Measurements from ENCODE around the gene SNX8.
A peak's percentile ranks its signal among the peaks of the same experiment; 100 is the strongest.
"Not testable (repeated sequence)": the region's sequence is repeated elsewhere in the genome, so short reads cannot be mapped to it uniquely, and the experiment has no call there.

The SNX8 gene

GRCh38 chr7:2314209-2314955 is at the start of gene SNX8:
Gene SNX8 (minus strand): TSS chr7:2314441. CDS start chr7:2314421, 20 bp downstream.
- no peak for DNase-seq (ENCODE audit: low read depth, low spot score)

GRCh38 chr7:2362385-2363088 is 48.3 kb upstream of the SNX8 start:
- no peak for DNase-seq (ENCODE audit: low read depth, low spot score)

GRCh38 chr7:2360796-2361195 is 46.6 kb upstream of the SNX8 start:
- DNase-seq (ENCODE audit: low read depth, low spot score): no peak

GRCh38 chr7:2359610-2360009 is 45.4 kb upstream of the SNX8 start:
- no peak for DNase-seq (ENCODE audit: low read depth, low spot score)

- no peak for DNase-seq (ENCODE audit: low read depth, low spot score)
Measured at GRCh38 chr7:2358968-2359527, 44.8 kb upstream of the SNX8 start.

GRCh38 chr7:2357571-2357970 is 43.3 kb upstream of the SNX8 start:
- no peak for DNase-seq (ENCODE audit: low read depth, low spot score)

- DNase-seq (ENCODE audit: low read depth, low spot score): no peak
Measured at GRCh38 chr7:2357165-2357564, 42.9 kb upstream of the SNX8 start.

- no peak for DNase-seq (ENCODE audit: low read depth, low spot score)
Measured at GRCh38 chr7:2355705-2356008, 41.4 kb upstream of the SNX8 start.

GRCh38 chr7:2354939-2355704 is 40.9 kb upstream of the SNX8 start:
- peak; percentile 30 for DNase-seq (ENCODE audit: low read depth, low spot score)

GRCh38 chr7:2354186-2354938 is 40.1 kb upstream of the SNX8 start, which contains the start of gene EIF3B:
Gene EIF3B (plus strand): TSS chr7:2354827. CDS start chr7:2354922, 95 bp downstream.
- DNase-seq (ENCODE audit: low read depth, low spot score): peak; percentile 50

- DNase-seq (ENCODE audit: low read depth, low spot score): no peak
Measured at GRCh38 chr7:2353936-2354185, 39.6 kb upstream of the SNX8 start.

- DNase-seq (ENCODE audit: low read depth, low spot score): no peak
Measured at GRCh38 chr7:2353113-2353935, 39.1 kb upstream of the SNX8 start.

GRCh38 chr7:2350861-2351260 is 36.6 kb upstream of the SNX8 start:
- no peak for DNase-seq (ENCODE audit: low read depth, low spot score)

- no peak for DNase-seq (ENCODE audit: low read depth, low spot score)
Measured at GRCh38 chr7:2350055-2350454, 35.8 kb upstream of the SNX8 start.

GRCh38 chr7:2347351-2348063 is 33.3 kb upstream of the SNX8 start:
- DNase-seq (ENCODE audit: low read depth, low spot score): not testable (repeated sequence)

- DNase-seq (ENCODE audit: low read depth, low spot score): no peak
Measured at GRCh38 chr7:2336626-2337299, 22.5 kb upstream of the SNX8 start.

GRCh38 chr7:2332606-2333231 is 18.5 kb upstream of the SNX8 start:
- not testable (repeated sequence) for DNase-seq (ENCODE audit: low read depth, low spot score)

- no peak for DNase-seq (ENCODE audit: low read depth, low spot score)
Measured at GRCh38 chr7:2331707-2332106, 17.5 kb upstream of the SNX8 start.

- DNase-seq (ENCODE audit: low read depth, low spot score): no peak
Measured at GRCh38 chr7:2330493-2330892, 16.3 kb upstream of the SNX8 start.
